ENCODE results near the gene PLCXD1. TPM values are rescaled to one million over a fixed set of nuclear protein-coding genes. Genes with fewer than 3 reads are reported as not detected.

PLCXD1 gene
- total and polyA plus RNA-seq, 9 of the 15 experiments (the other 6 are each of a cell fraction or from before 2014, with no cell fraction given) = 6.0 to 60.2 (median 39.5) TPM

- no peak for TF ChIP-seq ZNF318 (IDR thresholded peaks at IDR 0.05; ENCODE audit: borderline replicate concordance in 1 of 2, low read depth in 1 of 2)
- TF ChIP-seq, protein P1, sequence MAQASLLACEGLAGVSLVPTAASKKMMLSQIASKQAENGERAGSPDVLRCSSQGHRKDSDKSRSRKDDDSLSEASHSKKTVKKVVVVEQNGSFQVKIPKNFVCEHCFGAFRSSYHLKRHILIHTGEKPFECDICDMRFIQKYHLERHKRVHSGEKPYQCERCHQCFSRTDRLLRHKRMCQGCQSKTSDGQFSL (CRISPR knock-in tag; IDR thresholded peaks at IDR 0.05) = no peak
- TF ChIP-seq, protein P1 (tag; IDR thresholded peaks at IDR 0.05) = no peak
- TF ChIP-seq ZC3H4 (CRISPR knock-in tag; IDR thresholded peaks at IDR 0.05; ENCODE audit: borderline replicate concordance) = no peak
- TF ChIP-seq ZNF707 (CRISPR knock-in tag; conservative IDR thresholded peaks at IDR 0.05) = no peak
- TF ChIP-seq, protein P2, sequence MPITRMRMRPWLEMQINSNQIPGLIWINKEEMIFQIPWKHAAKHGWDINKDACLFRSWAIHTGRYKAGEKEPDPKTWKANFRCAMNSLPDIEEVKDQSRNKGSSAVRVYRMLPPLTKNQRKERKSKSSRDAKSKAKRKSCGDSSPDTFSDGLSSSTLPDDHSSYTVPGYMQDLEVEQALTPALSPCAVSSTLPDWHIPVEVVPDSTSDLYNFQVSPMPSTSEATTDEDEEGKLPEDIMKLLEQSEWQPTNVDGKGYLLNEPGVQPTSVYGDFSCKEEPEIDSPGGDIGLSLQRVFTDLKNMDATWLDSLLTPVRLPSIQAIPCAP (CRISPR knock-in tag; IDR thresholded peaks at IDR 0.05; ENCODE audit: borderline replicate concordance) = no peak
- TF ChIP-seq, protein P3, sequence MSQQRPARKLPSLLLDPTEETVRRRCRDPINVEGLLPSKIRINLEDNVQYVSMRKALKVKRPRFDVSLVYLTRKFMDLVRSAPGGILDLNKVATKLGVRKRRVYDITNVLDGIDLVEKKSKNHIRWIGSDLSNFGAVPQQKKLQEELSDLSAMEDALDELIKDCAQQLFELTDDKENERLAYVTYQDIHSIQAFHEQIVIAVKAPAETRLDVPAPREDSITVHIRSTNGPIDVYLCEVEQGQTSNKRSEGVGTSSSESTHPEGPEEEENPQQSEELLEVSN (IDR thresholded peaks at IDR 0.05; ENCODE audit: borderline replicate concordance in 1 of 2, extremely low read depth in 1 of 2, insufficient read depth in 1 of 2, insufficient read length in 1 of 2, low read depth in 1 of 2, low read length in 1 of 2, poor library complexity in 1 of 2, severe bottlenecking in 1 of 2) = peak in 1 of 2 experiments; percentile 5
- TF ChIP-seq ELF2 (CRISPR knock-in tag; IDR thresholded peaks at IDR 0.05) = no peak
- TF ChIP-seq MCM3 (IDR thresholded peaks at IDR 0.05) = no peak
Measured at GRCh38 chrX:318739-319578, 37.8 kb downstream of the PLCXD1 start, which contains the start of gene GTPBP6 (continued).
